GM19043 (cell line): ENCODE measurements around the gene PLD5.

Experiments
- ATAC-seq: cut with Tn5 transposase; IDR thresholded peaks from one replicate; pipeline ENCODE4 v1.9.1; 2021; ENCODE audit warnings: low read depth; ENCODE audit not compliant: unreplicated experiment

PLD5 gene

DNA sequence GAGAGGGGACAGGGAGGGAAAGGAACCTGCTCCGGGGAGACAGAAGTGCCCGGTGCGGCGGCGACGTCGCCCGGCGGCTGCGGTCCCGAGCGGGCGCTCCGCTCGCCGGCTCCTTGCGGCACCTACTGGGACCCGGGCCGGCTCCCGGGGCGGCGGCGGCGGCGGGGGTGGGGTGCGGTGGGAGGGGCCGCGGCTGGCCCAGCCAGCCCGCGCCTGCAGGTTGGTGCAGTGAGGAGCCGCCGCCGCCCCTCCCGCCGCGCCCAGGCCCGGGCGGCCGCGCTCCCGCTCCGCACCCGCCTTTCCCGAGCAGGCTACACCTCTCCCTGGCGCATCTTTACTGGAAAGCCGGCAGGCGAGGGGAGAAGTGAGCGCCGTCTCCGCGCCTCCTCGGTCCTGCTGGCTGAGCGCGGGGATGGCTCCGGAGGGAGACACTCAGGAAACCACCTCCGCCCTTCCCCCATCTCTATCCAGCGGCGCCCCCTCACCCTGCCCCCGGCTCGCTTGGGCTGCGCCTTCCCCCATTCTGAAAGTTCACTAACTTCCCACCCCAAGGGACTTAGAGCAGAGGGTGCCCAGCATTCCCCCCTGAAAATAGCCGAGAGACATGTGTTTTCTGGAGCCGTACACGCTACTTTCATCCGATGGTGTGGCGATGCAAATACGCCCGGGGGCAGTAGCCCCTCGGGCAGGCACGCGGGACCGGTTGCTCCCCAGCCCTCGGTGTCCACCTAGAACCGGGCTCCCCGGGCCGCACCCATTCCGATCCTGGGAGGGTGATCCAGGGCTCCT, at the start of gene PLD5:
PLD5 (minus strand) TSS at position 127 of the 789 bp plus-strand sequence.
- no peak for ATAC-seq

DNA sequence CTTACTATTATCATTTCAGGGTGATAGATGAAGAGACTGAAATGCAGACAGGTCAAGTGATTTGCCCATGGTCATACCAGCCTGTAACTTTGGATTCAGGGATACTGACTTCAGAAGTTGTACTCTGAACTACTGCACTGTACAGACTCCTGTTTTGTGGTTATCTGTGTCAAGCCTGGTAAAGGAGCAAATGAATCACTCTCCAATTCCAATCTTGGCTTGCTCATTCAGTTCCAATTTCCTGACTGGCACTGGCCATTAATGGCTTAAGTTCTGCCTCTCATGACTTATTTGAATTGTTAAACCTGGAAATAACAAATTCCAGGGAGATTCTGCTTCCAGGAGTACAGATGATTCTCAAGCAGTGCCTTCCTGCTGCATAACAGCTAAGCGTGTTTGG, 45.4 kb upstream of the PLD5 start:
- ATAC-seq = no peak

DNA sequence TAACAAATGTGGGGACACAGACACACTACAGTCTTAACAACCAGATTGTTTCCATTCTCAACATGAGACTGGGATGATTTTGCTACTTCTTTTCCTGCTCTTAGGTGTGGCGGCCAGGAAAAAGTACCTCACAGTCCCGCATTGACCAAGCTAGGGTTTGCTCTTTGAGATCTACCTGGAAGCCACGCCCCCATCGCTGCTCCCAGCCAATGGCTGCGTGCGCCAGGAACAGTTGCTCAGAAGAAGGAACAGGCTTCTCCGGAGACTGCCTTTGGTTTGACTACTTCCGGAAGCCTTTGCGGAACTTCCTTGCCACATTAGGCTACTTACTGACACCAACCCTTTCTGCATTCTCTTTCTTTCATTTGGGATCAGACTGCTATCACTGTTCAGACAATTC, 44.2 kb upstream of the PLD5 start:
- ATAC-seq = no peak

DNA sequence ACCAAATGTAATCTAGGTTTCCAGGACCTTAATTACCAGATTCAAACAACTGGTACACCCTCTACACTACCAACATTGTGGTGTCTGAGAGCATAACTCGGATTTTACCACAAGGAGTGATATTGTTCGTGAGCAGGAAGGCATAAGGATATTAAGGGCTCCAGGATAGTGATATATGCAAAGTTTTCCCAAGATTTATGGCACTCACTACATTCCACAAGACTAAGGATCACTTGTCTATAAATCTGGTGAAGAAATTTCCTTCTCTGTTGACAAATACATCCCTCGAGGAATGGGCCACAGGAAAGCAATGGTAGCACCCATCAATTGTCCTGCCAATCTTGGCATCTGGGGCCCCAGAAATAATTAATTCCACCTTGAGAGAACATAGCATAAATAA, 43.1 kb upstream of the PLD5 start:
- no peak for ATAC-seq

DNA sequence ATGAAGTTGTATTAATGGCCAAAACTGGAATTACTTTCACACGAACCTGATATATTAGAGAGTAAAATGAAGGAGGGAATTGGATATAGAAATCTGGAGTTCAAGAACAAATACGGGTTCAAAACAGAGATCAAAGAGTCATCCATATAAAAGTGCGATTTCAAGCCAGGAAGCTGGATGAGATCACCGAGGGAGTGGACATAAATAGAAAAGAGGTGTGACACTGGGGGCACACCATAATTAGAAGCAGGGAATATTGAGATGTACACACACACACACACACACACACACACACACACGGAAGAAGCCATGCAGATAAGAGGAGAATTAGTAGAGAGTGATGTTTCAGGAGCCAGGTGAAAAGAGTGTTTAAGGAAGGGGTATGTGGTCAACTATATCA, 32.3 kb upstream of the PLD5 start:
- ATAC-seq = no peak

DNA sequence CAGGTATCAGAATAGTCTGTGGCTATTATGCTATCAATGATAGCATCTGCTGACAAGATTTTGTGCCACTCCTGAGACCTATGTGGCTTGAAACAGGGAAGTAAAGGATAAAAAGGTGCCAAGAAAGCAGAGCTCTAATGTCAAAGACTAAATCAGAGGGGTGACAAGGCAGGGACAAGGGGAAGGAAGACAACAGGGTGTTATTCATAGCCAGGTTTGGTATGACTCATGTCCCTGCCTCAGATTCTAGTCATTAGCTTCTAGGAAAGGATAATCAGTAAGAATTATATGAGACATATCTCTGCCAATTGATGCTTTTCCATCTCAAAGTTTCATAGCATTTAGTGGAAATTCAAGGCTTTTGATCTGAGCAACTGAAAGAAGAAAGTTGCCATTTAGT, 31.8 kb upstream of the PLD5 start:
- ATAC-seq = no peak

DNA sequence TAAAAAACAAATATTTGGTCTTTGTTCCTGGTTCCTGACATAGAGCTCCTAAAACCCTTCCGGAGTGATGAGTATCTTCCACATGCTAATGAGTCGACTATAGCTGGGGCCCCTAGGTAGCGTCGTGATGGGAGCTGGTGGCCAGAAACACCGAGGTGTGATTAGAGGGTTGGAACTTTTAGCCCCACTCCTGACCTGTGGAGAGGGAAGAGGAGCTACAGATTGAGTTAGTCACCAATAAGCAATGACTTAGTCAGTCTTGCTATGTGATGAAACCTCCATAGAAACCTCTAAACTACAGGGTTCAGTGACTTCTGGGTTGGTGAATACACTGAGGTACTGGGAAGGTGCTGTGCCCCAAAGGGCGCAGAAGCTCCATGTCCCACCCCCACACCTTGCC, 30.1 kb upstream of the PLD5 start:
- no peak for ATAC-seq

DNA sequence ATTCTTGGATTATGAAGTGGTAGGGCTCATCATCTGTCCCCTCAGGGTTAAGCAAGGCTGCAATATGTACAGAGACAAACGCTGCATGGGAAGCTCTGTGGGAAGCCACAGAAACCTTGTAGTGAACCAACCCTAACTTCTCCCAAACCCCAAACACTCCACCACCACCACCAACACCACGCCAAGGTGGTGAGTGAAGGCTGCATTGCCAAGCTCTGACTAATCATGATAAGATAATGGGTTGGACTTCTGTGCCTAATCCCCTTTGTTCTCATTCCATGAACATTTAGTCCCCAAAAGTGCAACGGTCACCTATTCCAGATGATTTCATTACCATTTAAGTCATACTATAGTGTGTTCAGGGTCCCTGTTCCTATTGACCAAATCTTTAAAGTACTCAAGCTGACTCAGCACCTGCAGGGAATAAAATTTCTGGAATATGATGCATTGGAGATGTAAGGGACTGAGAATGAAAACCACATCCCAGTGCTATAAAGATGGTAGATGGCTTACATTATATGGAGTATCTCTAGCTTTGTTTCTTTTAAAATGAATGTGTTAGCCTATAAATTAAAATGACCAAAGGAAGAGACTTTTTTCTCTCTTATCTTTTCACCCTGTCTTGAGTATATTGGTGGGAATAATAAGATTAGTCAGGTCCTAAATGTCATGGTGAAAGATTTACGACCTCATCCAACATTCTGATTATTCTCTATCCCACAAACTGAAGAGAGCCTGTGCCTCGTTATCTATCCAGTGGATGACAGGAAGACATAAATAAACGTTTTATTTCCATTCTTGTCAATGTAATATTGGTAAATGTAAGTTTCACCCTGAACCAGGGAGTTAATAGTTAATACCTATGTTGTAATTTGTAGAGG, 22.6 kb upstream of the PLD5 start:
- ATAC-seq = no peak

DNA sequence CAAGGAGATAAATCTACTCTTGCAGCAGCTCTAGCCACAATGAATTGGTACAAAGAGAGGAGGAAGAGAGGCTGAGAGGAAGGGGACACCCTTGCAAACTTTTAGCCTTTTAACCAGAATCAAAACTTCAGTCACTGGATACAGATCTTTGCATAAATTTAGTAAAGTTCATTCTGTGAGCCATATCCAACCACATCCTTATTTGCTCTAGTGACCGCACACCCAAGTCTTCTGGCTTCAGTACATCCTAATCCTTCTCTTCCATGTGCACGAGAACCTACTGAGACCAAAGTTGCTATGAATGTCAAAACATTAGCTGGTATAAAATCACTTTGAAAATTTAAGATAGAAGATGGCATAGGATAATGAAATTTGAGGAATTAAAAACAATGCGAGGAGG, 21.9 kb upstream of the PLD5 start:
- no peak for ATAC-seq

DNA sequence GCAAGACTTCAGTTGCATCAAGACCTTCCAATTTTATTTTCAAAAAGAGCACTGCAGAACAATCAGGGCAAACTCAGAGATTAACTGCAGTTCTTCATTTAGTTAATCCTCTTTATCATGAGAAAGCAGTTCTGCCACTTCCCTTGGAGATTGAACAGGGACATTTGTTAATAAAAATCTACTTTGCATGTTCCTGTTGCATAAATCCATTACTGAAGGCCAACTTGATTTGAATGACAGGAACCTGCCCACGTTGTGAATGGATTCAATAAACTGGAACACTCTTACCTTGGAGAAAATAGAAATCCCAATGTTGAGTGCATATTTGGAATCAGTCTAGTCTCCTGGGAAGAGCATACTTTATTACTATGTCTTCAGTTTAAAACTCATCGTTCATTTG, 19.6 kb upstream of the PLD5 start:
- no peak for ATAC-seq

DNA sequence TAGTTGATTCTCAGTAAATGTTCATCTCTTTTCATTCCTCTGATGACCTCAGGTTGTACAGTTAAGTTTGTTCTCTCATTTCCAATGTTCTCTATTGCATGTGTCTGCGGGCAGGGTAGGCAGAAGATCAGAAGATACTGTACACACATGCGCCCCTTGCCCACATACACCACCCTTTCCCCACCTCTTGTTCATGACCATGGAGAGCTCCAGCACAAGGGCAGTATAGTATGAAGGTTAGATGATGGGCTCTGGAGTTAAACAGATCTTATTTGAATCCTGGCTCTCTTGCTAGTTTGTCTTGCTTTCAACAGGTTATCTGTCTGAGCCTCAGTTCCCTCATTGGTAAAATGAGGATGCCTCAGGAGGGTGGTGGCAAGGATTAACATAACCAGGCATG, 17.8 kb upstream of the PLD5 start:
- ATAC-seq = no peak

DNA sequence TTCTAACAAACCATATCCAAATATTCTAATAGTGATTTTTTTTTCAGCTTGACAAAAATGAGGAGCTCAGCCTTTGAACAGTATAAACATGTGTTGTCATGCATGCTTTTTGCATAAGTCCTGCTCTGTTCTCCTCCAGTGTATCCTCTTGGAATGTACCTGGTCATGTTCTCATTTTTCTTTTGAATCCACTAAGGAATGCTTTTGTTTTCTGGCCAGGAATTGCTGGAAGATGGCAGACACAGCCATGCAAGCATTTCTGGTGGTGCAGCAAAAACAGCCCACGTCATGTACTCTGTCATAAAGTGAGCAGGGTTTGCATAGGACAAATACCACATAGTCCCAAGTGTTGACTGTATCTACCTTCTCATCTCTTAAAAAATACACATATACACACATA, 11.5 kb upstream of the PLD5 start:
- no peak for ATAC-seq

DNA sequence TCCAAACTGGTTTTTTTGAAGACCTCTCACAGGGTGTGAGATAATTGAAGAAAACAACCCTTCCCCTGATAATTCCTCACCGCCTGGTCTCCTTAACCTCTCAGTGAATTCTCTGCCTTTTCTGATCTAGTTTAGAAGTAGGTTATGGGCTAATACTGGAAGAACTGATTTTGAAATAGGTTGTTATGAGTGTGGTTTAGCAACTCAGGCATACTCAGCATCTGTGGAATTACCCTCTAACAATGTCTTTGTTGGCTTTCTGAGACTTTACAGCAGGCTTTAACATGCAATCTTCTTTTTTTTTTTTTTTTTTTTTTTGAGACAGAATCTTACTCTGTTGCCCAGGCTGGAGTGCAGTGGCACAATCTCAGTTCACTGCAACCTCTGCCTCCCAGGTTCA, 10.3 kb upstream of the PLD5 start:
- no peak for ATAC-seq

DNA sequence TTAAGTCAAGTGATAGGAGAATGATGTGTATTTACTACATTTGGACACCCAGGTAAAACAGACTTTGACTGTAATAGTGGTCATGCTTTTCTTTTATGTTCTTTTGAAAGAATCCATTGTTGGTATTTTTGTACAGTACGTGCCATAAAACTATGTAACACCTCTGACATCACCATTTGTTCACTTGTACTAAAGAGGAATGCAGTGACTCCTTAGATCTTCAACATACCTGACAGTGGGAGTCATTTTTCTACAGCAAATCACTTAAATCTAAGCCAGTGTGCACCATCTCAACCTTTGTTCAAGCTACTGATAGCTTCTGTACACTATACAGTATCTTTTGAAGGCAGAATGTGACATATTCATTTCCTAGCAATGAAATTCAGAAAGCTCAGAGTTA, 6.3 kb upstream of the PLD5 start:
- no peak for ATAC-seq

DNA sequence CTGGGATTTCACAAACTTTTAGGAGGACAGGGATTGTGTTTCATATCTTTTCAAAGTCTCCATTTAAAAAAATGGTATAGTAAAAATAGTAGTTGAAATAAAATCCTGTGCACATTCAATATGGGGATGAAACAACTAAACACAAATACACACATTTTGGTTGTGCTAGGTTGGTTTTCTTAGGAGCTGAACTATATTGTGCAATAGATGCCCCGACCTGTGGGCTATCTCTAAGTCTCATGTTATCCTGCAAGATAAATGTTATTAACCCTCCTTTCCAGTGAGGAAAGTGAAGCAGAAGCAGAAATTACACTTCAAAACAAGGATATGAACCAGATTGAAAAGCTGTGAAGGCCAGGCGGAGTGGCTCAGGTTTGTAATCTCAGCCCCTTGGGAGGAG, 1.3 kb upstream of the PLD5 start:
- ATAC-seq = no peak

DNA sequence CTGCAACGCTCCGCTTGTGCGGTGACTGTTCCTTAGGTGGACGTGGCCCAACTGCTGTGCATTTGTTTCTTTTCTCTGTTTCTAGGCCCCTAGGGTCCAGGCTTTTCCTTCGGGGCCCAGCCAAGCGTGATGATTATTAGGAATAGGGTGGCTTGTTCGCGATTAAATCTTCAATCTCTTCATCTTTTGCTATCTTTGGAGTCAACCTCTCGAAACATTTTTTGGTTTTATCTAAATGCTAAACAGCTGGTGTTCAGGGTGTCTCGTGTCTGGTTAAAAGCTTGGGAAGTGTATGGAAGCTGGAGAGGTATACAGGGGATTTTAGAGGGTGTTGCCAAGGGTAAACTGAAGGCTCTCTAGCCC, 844 bp upstream of the PLD5 start:
- ATAC-seq = no peak

DNA sequence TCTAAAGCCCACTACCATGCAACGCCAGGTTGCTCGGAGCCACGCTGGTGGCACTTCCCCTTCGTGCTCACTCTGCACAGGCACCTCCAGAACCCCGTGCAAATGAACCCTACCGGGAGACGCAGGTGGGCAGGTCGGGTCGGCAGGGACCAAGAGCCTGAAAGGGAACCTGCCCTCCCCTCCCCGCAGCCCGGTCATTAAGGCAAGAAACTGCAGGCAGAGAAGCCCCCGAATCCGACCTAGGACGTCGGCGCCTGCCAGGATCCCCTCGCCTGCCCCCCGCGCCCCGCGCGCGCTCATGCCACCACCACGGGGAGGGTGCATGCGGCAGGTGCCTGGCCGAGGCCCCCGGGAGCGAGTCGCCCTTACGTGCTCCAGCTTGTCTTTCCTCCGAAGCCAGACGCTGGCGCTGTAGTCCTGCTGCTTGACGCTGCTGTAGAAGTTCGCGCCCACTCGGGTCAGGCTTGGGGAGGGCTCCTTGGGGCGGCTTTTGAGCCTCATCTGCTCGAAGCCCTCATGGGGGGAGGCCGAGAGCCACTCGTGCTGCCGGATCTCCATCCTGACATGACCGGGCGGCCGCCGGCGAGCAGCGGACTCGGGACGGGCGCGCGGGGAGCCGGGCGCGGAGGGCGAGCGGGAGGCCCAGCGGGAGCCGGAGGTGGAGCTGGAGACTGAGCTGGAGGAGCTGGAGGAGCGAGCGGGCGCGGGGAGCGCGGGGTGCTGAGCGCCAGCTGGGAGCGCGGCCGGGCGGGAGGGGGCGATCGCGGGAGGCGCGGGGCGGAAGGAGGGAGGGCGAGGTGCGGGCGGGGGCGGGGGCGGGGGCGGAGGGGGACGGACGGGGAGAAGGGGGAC, 552 bp downstream of the PLD5 start:
- no peak for ATAC-seq

DNA sequence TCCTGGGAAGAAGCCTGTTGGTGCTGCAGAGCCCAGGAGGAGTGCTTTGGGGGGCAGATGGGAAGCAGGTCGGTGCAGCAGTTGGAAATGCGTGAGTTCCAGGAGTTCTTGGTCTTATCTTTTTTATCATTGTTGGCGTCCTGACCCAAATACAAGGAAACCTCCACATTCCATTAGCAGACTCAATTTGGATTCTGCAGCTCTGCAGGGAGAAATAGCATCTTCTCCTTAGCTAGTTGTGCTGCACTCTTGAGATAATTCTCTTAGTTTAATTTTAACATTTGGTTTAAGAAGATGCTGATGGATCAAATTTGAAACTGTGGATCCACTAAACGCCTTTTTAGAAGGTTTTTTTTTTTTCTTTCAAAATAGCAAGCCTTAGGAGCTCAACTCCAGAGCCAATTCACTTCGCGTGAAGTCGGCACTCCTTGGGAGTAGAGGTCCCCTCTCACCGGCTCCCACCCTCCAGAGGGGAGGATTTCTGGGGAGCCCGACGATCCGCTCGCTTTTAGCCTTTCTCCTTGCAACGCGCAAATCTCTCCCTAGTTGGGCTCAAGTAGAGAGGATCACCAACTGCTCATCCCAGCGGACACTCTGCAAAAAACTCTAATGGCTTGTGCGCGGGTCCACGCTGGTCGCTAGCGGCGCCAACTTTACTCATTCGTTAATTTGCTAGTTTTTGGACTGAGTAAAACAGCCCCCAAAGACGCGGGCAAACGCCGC, 1.3 kb downstream of the PLD5 start:
- ATAC-seq = no peak

DNA sequence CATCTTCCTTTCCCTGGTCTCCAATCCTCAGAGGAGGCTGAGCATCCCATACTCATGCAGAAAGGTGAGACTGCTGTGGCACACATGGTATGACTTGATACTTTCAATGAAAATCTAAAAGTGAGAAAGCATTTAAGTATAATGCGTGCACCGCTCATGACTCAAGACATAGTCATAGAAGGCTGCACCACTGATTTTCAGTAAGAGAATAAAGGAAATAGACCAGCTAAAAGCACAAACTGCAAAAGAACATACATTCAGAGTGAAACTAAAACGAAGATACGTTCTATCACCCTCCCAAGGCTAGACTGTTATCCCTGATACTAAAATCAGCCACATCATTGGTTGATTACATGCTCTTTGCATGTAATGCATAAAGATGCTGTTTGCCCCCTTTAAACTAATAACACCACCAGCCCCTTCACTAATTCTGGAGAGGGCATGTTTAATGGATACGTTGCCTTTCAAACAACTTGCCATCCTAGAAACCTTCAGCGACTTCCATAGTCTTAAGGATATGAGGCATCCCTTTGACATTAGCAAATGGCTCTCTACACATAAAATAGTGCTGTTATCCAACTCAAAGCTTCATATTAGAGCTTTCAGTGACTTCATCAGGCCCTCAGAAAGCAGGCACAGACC, 2.1 kb downstream of the PLD5 start:
- no peak for ATAC-seq

DNA sequence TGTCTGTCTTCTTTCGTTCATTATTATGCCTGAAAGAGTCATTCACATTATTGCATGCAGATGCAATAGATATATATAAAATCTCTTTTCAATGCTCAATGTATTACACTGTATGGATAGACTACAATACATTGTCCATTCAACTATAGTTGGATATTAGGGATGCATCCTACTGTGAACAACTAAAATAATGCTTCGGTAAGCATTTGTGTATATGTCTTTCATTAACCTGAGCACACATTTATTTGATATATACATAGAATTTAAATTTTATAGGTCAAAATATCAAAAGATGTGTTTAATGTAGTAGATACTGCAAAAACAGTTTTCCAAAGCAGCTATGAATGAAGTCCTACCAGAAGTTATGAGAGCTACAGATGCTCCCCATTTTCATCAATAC, 8.9 kb downstream of the PLD5 start:
- no peak for ATAC-seq
